H9 (cell line): Measurements from ENCODE around the gene NKIRAS2. TPM values are rescaled to one million over a fixed set of nuclear protein-coding genes. Genes with fewer than 3 reads are reported as not detected.

Experiments
- DNase-seq: peaks from one replicate; pipeline ENCODE4 v3.0.0-alpha.2; 2017
- H2AFZ ChIP-seq: one replicate; pipeline ENCODE4 v1.6.1; 2013; ENCODE audit warnings: mild to moderate bottlenecking, low read length, control low read depth, moderate library complexity
- H2AK5ac ChIP-seq: 2 replicates; pipeline ENCODE4 v1.6.1; 2013; ENCODE audit warnings: low read length, control low read depth, mixed read lengths; ENCODE audit not compliant: insufficient read length
- H2BK120ac ChIP-seq: one replicate; pipeline ENCODE4 v1.6.1; 2013; ENCODE audit warnings: low read depth, mild to moderate bottlenecking, low read length, control low read depth, inconsistent platforms; ENCODE audit not compliant: poor library complexity, severe bottlenecking
- H2BK12ac ChIP-seq: 2 replicates; pipeline ENCODE4 v1.6.1; 2013; ENCODE audit warnings: low read length, control low read depth, mixed read lengths, low read depth; ENCODE audit not compliant: insufficient read length
- H2BK15ac ChIP-seq: 2 replicates; pipeline ENCODE4 v1.6.1; 2013; ENCODE audit warnings: low read depth, low read length, control low read depth
- H2BK20ac ChIP-seq: one replicate; pipeline ENCODE4 v1.6.1; 2013; ENCODE audit warnings: low read depth, mild to moderate bottlenecking, low read length, control low read depth, inconsistent platforms; ENCODE audit not compliant: poor library complexity, severe bottlenecking
- H2BK5ac ChIP-seq: 2 replicates; pipeline ENCODE4 v1.6.1; 2013; ENCODE audit warnings: low read length, control low read depth, mixed read lengths; ENCODE audit not compliant: insufficient read length
- H3K14ac ChIP-seq: 2 replicates; pipeline ENCODE4 v1.6.1; 2013; ENCODE audit warnings: low read length, control low read depth; ENCODE audit not compliant: insufficient read depth
- H3K18ac ChIP-seq: 2 replicates; pipeline ENCODE4 v1.6.1; 2013; ENCODE audit warnings: low read depth, mild to moderate bottlenecking, mixed read lengths, low read length, control low read depth; ENCODE audit not compliant: insufficient read length
- H3K23ac ChIP-seq: 2 replicates; pipeline ENCODE4 v1.6.1; 2013; ENCODE audit warnings: low read length, control low read depth, mixed read lengths, low read depth; ENCODE audit not compliant: insufficient read length
- H3K23me2 ChIP-seq: 2 replicates; pipeline ENCODE4 v1.6.1; 2013; ENCODE audit warnings: low read depth, mild to moderate bottlenecking, mixed read lengths, low read length, control low read depth; ENCODE audit not compliant: insufficient read length, poor library complexity, severe bottlenecking
- H3K27ac ChIP-seq: 2 replicates; pipeline ENCODE4 v1.5.1; 2013; ENCODE audit warnings: low read length, control low read depth, mixed read lengths, low read depth; ENCODE audit not compliant: insufficient read length
- H3K27me3 ChIP-seq: 2 replicates; pipeline ENCODE4 v1.6.1; 2013; ENCODE audit warnings: low read length, control low read depth, inconsistent platforms; ENCODE audit not compliant: insufficient read depth
- H3K4ac ChIP-seq: 2 replicates; pipeline ENCODE4 v1.6.1; 2013; ENCODE audit warnings: low read depth, mild to moderate bottlenecking, control low read depth, inconsistent platforms, low read length, moderate library complexity
- H3K4me1 ChIP-seq: 2 replicates; pipeline ENCODE4 v1.6.1; 2013; ENCODE audit warnings: low read length, control low read depth, inconsistent platforms; ENCODE audit not compliant: insufficient read depth
- H3K4me2 ChIP-seq: 2 replicates; pipeline ENCODE4 v1.6.1; 2013; ENCODE audit warnings: low read length, control low read depth, mixed read lengths; ENCODE audit not compliant: insufficient read length, insufficient read depth
- H3K56ac ChIP-seq: 2 replicates; pipeline ENCODE4 v1.6.1; 2013; ENCODE audit warnings: low read depth, mild to moderate bottlenecking, mixed read lengths, low read length, control low read depth; ENCODE audit not compliant: insufficient read length
- H3K79me1 ChIP-seq: 2 replicates; pipeline ENCODE4 v1.6.1; 2013; ENCODE audit warnings: low read depth, mild to moderate bottlenecking, moderate library complexity, low read length, control low read depth, inconsistent platforms; ENCODE audit not compliant: insufficient read depth, poor library complexity, severe bottlenecking
- H3K79me2 ChIP-seq: 2 replicates; pipeline ENCODE4 v1.6.1; 2013; ENCODE audit warnings: low read length, control low read depth, inconsistent platforms; ENCODE audit not compliant: insufficient read depth
- H3K9ac ChIP-seq: 2 replicates; pipeline ENCODE4 v1.6.1; 2013; ENCODE audit warnings: low read length, control low read depth, mixed read lengths; ENCODE audit not compliant: insufficient read length; ENCODE audit errors: extremely low read depth
- H3K9me3 ChIP-seq: one replicate; pipeline ENCODE4 v1.6.1; 2013; ENCODE audit warnings: low read depth, low read length, inconsistent platforms; ENCODE audit not compliant: control insufficient read depth
- H3T11ph ChIP-seq: one replicate; pipeline ENCODE4 v1.6.1; 2013; ENCODE audit warnings: mild to moderate bottlenecking, low read length, control low read depth, inconsistent platforms
- H4K20me1 ChIP-seq: one replicate; pipeline ENCODE4 v1.6.1; 2013; ENCODE audit not compliant: control insufficient read depth, insufficient read length, insufficient read depth
- H4K5ac ChIP-seq: 2 replicates; pipeline ENCODE4 v1.6.1; 2013; ENCODE audit warnings: low read depth, mild to moderate bottlenecking, mixed read lengths, low read length, control low read depth; ENCODE audit not compliant: insufficient read length
- H4K8ac ChIP-seq: replicated peaks from 2 replicates; pipeline ENCODE4 v1.6.1; 2013; ENCODE audit warnings: low read length, control low read depth, mixed read lengths, low read depth; ENCODE audit not compliant: insufficient read length
- H4K91ac ChIP-seq: 2 replicates; pipeline ENCODE4 v1.6.1; 2013; ENCODE audit warnings: low read depth, mild to moderate bottlenecking, moderate library complexity, mixed read lengths, low read length, control low read depth; ENCODE audit not compliant: insufficient read length
- H3K27ac Mint-ChIP-seq, 3 experiments: 2 replicates in 2 of 3; 3 replicates in 1 of 3; pipeline ENCODE4 v1.8.0; 2020 to 2021; ENCODE audit warnings: mixed read lengths in 3 of 3, mild to moderate bottlenecking in 1 of 3, moderate library complexity in 1 of 3
- H3K27me3 Mint-ChIP-seq: 2 replicates; pipeline ENCODE4 v1.8.0; 2021; ENCODE audit warnings: low read depth, mild to moderate bottlenecking, moderate library complexity, mixed read lengths
- H3K36me3 Mint-ChIP-seq, 3 experiments: 2 replicates in 2 of 3; 3 replicates in 1 of 3; pipeline ENCODE4 v1.8.0; 2020 to 2021; ENCODE audit warnings: low read depth in 3 of 3, mixed read lengths in 3 of 3; ENCODE audit not compliant: insufficient read depth in 1 of 3
- H3K4me1 Mint-ChIP-seq, 2 experiments: 2 replicates each; pipeline ENCODE4 v1.8.0; 2020; ENCODE audit warnings: mixed read lengths in 2 of 2
- H3K4me3 Mint-ChIP-seq, 2 experiments: 2 replicates in 1 of 2; 3 replicates in 1 of 2; pipeline ENCODE4 v1.8.0; 2020 to 2021; ENCODE audit warnings: mild to moderate bottlenecking in 2 of 2, mixed read lengths in 2 of 2, moderate library complexity in 1 of 2
- H3K9me3 Mint-ChIP-seq, 2 experiments: 2 replicates in 1 of 2; 3 replicates in 1 of 2; pipeline ENCODE4 v1.8.0; 2020; ENCODE audit warnings: mild to moderate bottlenecking in 2 of 2, mixed read lengths in 2 of 2, moderate library complexity in 1 of 2
- WGBS: extraction: QIAGEN DNeasy Blood & Tissue Kit; methylation state at CpG from one replicate; pipeline ENCODE4 v1.1.7; 2013; ENCODE audit warnings: missing lambda C conversion rate, low lambda C conversion rate, mixed read lengths; ENCODE audit not compliant: insufficient read length; ENCODE audit errors: extremely low coverage; 5-methylcytosine and 5-hydroxymethylcytosine counted together
- total RNA-seq: library from RNA; stranded (reverse); gene quantifications from 2 replicates; pipeline ENCODE4 v1.2.1, GENCODE V29; 2021
- TF ChIP-seq, protein P1 (sequence below): fragments of 200-600 bp; sonication (generic); conservative IDR thresholded peaks from 3 replicates; pipeline ENCODE4 v1.8.0; 2021; ENCODE audit warnings: antibody characterized with exemption, mild to moderate bottlenecking

Gene NKIRAS2
- total RNA-seq, 1 experiment from 2014 or later = 37.1 TPM

DNA sequence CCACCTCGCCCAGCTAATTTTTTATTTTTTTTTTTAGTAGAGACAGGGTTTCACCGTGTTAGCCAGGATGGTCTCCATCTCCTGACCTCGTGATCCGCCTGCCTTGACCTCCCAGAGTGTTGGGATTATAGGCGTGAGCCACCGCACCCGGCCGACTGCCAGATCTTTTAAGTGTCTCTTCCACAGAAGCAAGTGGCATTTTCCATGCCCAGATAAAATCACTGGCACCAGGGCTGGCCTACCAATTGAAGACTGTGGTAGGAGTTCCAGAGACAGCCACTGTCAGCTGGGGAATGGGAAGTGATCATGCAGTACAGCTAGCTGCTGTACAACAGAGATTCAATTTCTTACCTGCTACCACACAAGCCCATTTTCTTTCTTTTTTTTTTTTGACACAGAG is 35.4 kb upstream of the NKIRAS2 start:
- no peak for DNase-seq
- H3K4me3 Mint-ChIP-seq = no peak overlapping the region
- Histone ChIP-seq H3K18ac (no peak overlapping the region), H3K79me2 (no peaks in the 10 kb centered on the region), H3K56ac (no peak overlapping the region), H4K5ac (no peak overlapping the region), H2BK5ac (no peak overlapping the region), H3K27me3 (no peaks in the 10 kb centered on the region), H4K91ac (no peak overlapping the region), H3K79me1 (no peaks in the 10 kb centered on the region), H2BK20ac (no peak overlapping the region), H3K4ac (no peak overlapping the region), H3K27ac (no peak overlapping the region), H4K8ac (no peak overlapping the region), H2BK15ac (no peak overlapping the region), H2BK120ac (no peak overlapping the region), H3K9ac (no peak overlapping the region), H2BK12ac (no peak overlapping the region), H3K4me1 (no peaks in the 10 kb centered on the region), H4K20me1 (no peaks in the 10 kb centered on the region), H2AFZ (no peak overlapping the region), H3K14ac (no peak overlapping the region), H3T11ph (no peak overlapping the region), H3K9me3 (no peaks in the 10 kb centered on the region), H3K23me2 (no peaks in the 10 kb centered on the region), H3K23ac (no peak overlapping the region), H2AK5ac (no peak overlapping the region), H3K4me2 (no peak overlapping the region)
- WGBS = no CpG with 5 or more reads among the region's 8 CpGs
- H3K36me3 Mint-ChIP-seq = peaks cover 65 to 98% (median 96%) of the 10 kb centered on the region in 3 experiments
- TF ChIP-seq, protein P1, sequence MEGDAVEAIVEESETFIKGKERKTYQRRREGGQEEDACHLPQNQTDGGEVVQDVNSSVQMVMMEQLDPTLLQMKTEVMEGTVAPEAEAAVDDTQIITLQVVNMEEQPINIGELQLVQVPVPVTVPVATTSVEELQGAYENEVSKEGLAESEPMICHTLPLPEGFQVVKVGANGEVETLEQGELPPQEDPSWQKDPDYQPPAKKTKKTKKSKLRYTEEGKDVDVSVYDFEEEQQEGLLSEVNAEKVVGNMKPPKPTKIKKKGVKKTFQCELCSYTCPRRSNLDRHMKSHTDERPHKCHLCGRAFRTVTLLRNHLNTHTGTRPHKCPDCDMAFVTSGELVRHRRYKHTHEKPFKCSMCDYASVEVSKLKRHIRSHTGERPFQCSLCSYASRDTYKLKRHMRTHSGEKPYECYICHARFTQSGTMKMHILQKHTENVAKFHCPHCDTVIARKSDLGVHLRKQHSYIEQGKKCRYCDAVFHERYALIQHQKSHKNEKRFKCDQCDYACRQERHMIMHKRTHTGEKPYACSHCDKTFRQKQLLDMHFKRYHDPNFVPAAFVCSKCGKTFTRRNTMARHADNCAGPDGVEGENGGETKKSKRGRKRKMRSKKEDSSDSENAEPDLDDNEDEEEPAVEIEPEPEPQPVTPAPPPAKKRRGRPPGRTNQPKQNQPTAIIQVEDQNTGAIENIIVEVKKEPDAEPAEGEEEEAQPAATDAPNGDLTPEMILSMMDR = no peak
- no peaks in the 10 kb centered on the region for H3K9me3 Mint-ChIP-seq
- no peaks in the 10 kb centered on the region for H3K27me3 Mint-ChIP-seq
- no peaks in the 10 kb centered on the region for H3K4me1 Mint-ChIP-seq
- no peak overlapping the region for H3K27ac Mint-ChIP-seq
